Upper lobe of left lung (tissue), 6 donors: ENCODE measurements around the gene COL18A1. TPM values are rescaled to one million over a fixed set of nuclear protein-coding genes. Genes with fewer than 3 reads are reported as not detected.
"Not testable (repeated sequence)": the region's sequence is repeated elsewhere in the genome, so short reads cannot be mapped to it uniquely, and the experiment has no call there.

Experiments
- ATAC-seq, 2 donors: fragments of 200-7000 bp; cut with Tn5 transposase; one replicate each; pipeline ENCODE4 v1.9.1; 2022; ENCODE audit warnings: mild to moderate bottlenecking in 2 of 2, moderate library complexity in 2 of 2; ENCODE audit not compliant: low FRiP score in 2 of 2
- DNase-seq, 2 donors: peaks; one replicate each; pipeline ENCODE4 v3.0.0-alpha.2; 2019 to 2020
- H3K27ac ChIP-seq, 4 donors: fragments of 200-600 bp; sonication (generic); one replicate each; pipeline ENCODE4 v1.5.1; 2016 to 2019
- H3K27me3 ChIP-seq, 4 donors: fragments of 200-600 bp; sonication (generic); one replicate each; pipeline ENCODE4 v1.5.1; 2017 to 2019
- H3K36me3 ChIP-seq, 4 donors: fragments of 200-600 bp; sonication (generic); one replicate each; pipeline ENCODE4 v1.5.1; 2016 to 2019
- H3K4me1 ChIP-seq, 4 donors: fragments of 200-600 bp; sonication (generic); one replicate each; pipeline ENCODE4 v1.5.1; 2018 to 2019
- H3K4me3 ChIP-seq, 4 donors: fragments of 200-600 bp; sonication (generic); one replicate each; pipeline ENCODE4 v1.5.1; 2017 to 2019; ENCODE audit warnings: mild to moderate bottlenecking in 2 of 4, moderate library complexity in 1 of 4
- H3K9me3 ChIP-seq, 4 donors: fragments of 200-600 bp; sonication (generic); one replicate each; pipeline ENCODE4 v1.5.1; 2018 to 2019
- CTCF ChIP-seq, 6 experiments: fragments of 450-650 bp in 4 of 6; fragments of 200-600 bp in 2 of 6; sonication (generic) in 2 of 6; IDR thresholded peaks; one replicate each; pipeline ENCODE4 v1.5.1; 2016 to 2019; ENCODE audit warnings: antibody characterized with exemption in 6 of 6
- EP300 ChIP-seq, 4 donors: sonication (generic); formaldehyde crosslinking; IDR thresholded peaks; one replicate each; pipeline ENCODE4 v1.5.1; 2017; ENCODE audit warnings: antibody characterized with exemption in 4 of 4, control low read depth in 2 of 4
- POLR2A ChIP-seq, 4 donors: fragments of 450-650 bp; IDR thresholded peaks; one replicate each; pipeline ENCODE4 v1.5.1; 2016 to 2017; ENCODE audit warnings: antibody characterized with exemption in 4 of 4, mild to moderate bottlenecking in 2 of 4
- POLR2AphosphoS5 ChIP-seq, 2 donors: sonication (generic); formaldehyde crosslinking; IDR thresholded peaks; one replicate each; pipeline ENCODE4 v1.5.1; 2017; ENCODE audit warnings: antibody characterized with exemption in 2 of 2
- WGBS, 2 donors: methylation state at CpG; one replicate each; pipeline ENCODE4 v1.1.5; 2017 to 2018; 5-methylcytosine and 5-hydroxymethylcytosine counted together
- total RNA-seq, 6 donors: library from RNA; depleted of rRNA in 4 of 6; stranded (reverse); fragments of >200 nt in 4 of 6; gene quantifications; one replicate each; pipeline versions ENCODE4 v1.1.0 to v1.2.1, GENCODE V29; 2016 to 2021
- donor health status: DM: no; HTN: no; CAD: no; lungs with moderate emphysema.
- donor health status: DM: no; HTN: yes; CAD: no; lungs with severe emphysema.

COL18A1 gene
- total RNA-seq, 6 donors from 2014 or later: 34.5 to 138 (median 70.5) TPM

GRCh38 chr21:45439901-45440461 lies 35.0 kb downstream of the COL18A1 start:
- ATAC-seq: no peak
- no peak overlapping the region for H3K4me3 ChIP-seq
- WGBS, 2 donors: 94 to 95% methylated on average over 15 to 25 of the region's 28 CpGs
- H3K4me1 ChIP-seq: peaks cover 12 to 15% (median 14%) of the 10 kb centered on the region in 4 donors
- H3K36me3 ChIP-seq: no peaks in the 10 kb centered on the region
- DNase-seq: peak in 1 of 2 donors; percentile 85
- no peaks in the 10 kb centered on the region for H3K27me3 ChIP-seq
- TF ChIP-seq POLR2AphosphoS5 (IDR thresholded peaks at IDR 0.05) (no peak), CTCF (IDR thresholded peaks at IDR 0.05) (no peak), POLR2A (IDR thresholded peaks at IDR 0.05) (no peak), EP300 (IDR thresholded peaks at IDR 0.05) (no peak)
- H3K27ac ChIP-seq: peak overlapping the region in 3 of 4 donors; percentile 70 to 80 (median 73)
- H3K9me3 ChIP-seq: no peaks in the 10 kb centered on the region

GRCh38 chr21:45440736-45441350 lies 35.9 kb downstream of the COL18A1 start:
- Histone ChIP-seq H3K27me3 (no peaks in the 10 kb centered on the region), H3K4me1 (peaks cover 12 to 15% (median 14%) of the 10 kb centered on the region in 4 donors), H3K36me3 (no peaks in the 10 kb centered on the region), H3K4me3 (no peak overlapping the region), H3K27ac (no peak overlapping the region), H3K9me3 (no peaks in the 10 kb centered on the region)
- no peak for TF ChIP-seq POLR2A (IDR thresholded peaks at IDR 0.05)
- TF ChIP-seq POLR2AphosphoS5 (IDR thresholded peaks at IDR 0.05): no peak
- no peak for TF ChIP-seq CTCF (IDR thresholded peaks at IDR 0.05)
- no peak for TF ChIP-seq EP300 (IDR thresholded peaks at IDR 0.05)
- peak in 1 of 2 donors; percentile 50 for DNase-seq
- 92 to 93% methylated on average over 7 to 22 of the region's 22 CpGs for whole genome bisulfite sequencing, 2 donors
- ATAC-seq: no peak

- ATAC-seq: peak in 1 of 2 donors; percentile 20
- WGBS, 2 donors: 95 to 98% methylated on average over 16 to 31 of the region's 31 CpGs
Measured at GRCh38 chr21:45441431-45442255, 36.7 kb downstream of the COL18A1 start.

GRCh38 chr21:45442276-45442675 lies 37.3 kb downstream of the COL18A1 start:
- Histone ChIP-seq H3K27ac (no peak overlapping the region), H3K36me3 (no peaks in the 10 kb centered on the region), H3K27me3 (no peaks in the 10 kb centered on the region), H3K4me3 (no peak overlapping the region), H3K4me1 (peaks cover 12 to 15% (median 14%) of the 10 kb centered on the region in 4 donors), H3K9me3 (peaks cover 0 to 9% (median 3%) of the 10 kb centered on the region in 4 donors)
- no peak for ATAC-seq
- TF ChIP-seq CTCF (IDR thresholded peaks at IDR 0.05): no peak
- TF ChIP-seq EP300 (IDR thresholded peaks at IDR 0.05): no peak
- no peak for TF ChIP-seq POLR2A (IDR thresholded peaks at IDR 0.05)
- TF ChIP-seq POLR2AphosphoS5 (IDR thresholded peaks at IDR 0.05): no peak
- peak in 1 of 2 donors; percentile 52 for DNase-seq
- WGBS, 2 donors: 97 to 99% methylated on average over 14 to 17 of the region's 17 CpGs

More at GRCh38 chr21:45441431-45442255, 36.7 kb downstream of the COL18A1 start:
- Histone ChIP-seq H3K4me3 (no peak overlapping the region), H3K4me1 (peaks cover 12 to 15% (median 14%) of the 10 kb centered on the region in 4 donors), H3K27ac (no peak overlapping the region), H3K27me3 (no peaks in the 10 kb centered on the region), H3K9me3 (peaks cover 0 to 7% (median 2%) of the 10 kb centered on the region in 4 donors), H3K36me3 (no peaks in the 10 kb centered on the region)
- DNase-seq: peak in 1 of 2 donors; percentile 72
- TF ChIP-seq EP300 (IDR thresholded peaks at IDR 0.05): no peak
- TF ChIP-seq POLR2AphosphoS5 (IDR thresholded peaks at IDR 0.05): no peak

GRCh38 chr21:45442686-45443594 lies 38.0 kb downstream of the COL18A1 start:
- H3K4me1 ChIP-seq: peaks cover 12 to 15% (median 14%) of the 10 kb centered on the region in 4 donors
- ATAC-seq, H3K27me3 ChIP-seq, H3K4me3 ChIP-seq, H3K36me3 ChIP-seq, H3K27ac ChIP-seq, H3K9me3 ChIP-seq: not testable (repeated sequence)
- 87 to 93% methylated on average over 34 to 35 of the region's 39 CpGs for WGBS, 2 donors
- DNase-seq: peak in 1 of 2 donors; percentile 71
